Colonic mucosa (tissue), 4 donors: ENCODE measurements around the gene GALK1. TPM values are rescaled to one million over a fixed set of nuclear protein-coding genes. Genes with fewer than 3 reads are reported as not detected.
A peak's percentile ranks its signal among the peaks of the same experiment; 100 is the strongest.

Experiments
- DNase-seq: peaks from one replicate; pipeline ENCODE4 v3.0.0-alpha.2; 2020
- H3K27ac ChIP-seq: fragments of 200-600 bp; one replicate; pipeline ENCODE4 v1.8.0; 2021
- H3K27me3 ChIP-seq: fragments of 200-600 bp; one replicate; pipeline ENCODE4 v1.8.0; 2021
- H3K36me3 ChIP-seq: fragments of 200-600 bp; one replicate; pipeline ENCODE4 v1.8.0; 2021
- H3K4me1 ChIP-seq: fragments of 200-600 bp; one replicate; pipeline ENCODE4 v1.8.0; 2021; ENCODE audit warnings: mild to moderate bottlenecking
- H3K4me3 ChIP-seq: fragments of 200-600 bp; one replicate; pipeline ENCODE4 v1.8.0; 2021
- H3K9ac ChIP-seq, 2 donors: one replicate each; pipeline ENCODE4 v1.7.0; 2013; ENCODE audit warnings: control low read depth in 2 of 2, low read depth in 2 of 2, low read length in 2 of 2
- H3K9me3 ChIP-seq: fragments of 200-600 bp; one replicate; pipeline ENCODE4 v1.8.0; 2021
- intact Hi-C: fragments of 100-400 bp; cut with DNase I; formaldehyde crosslinking; loops from one replicate; pipeline ENCODE4 v1.14.1; 2022
- total RNA-seq, 2 donors: library from RNA; stranded (reverse); fragmentation: NEBNext Ultra II Directional in 1 of 2; extraction: Animal tissue kit (Norgen Biotek cat#: 25700) in 1 of 2; gene quantifications; one replicate each; pipeline ENCODE4 v1.2.1, GENCODE V29; 2021
- TF ChIP-seq, protein P1 (sequence below): fragments of 200-600 bp; IDR thresholded peaks from one replicate; pipeline ENCODE4 v1.8.0; 2022; ENCODE audit warnings: antibody characterized with exemption, mild to moderate bottlenecking
- donor health status: healthy.
- donor health status: DM: no; HTN: no; CAD: no.
- donor health status: DM: no; HTN: no; CAD: no.

The GALK1 gene
- total RNA-seq, 2 donors from 2014 or later, result 21.3 to 23.6 TPM

DNA sequence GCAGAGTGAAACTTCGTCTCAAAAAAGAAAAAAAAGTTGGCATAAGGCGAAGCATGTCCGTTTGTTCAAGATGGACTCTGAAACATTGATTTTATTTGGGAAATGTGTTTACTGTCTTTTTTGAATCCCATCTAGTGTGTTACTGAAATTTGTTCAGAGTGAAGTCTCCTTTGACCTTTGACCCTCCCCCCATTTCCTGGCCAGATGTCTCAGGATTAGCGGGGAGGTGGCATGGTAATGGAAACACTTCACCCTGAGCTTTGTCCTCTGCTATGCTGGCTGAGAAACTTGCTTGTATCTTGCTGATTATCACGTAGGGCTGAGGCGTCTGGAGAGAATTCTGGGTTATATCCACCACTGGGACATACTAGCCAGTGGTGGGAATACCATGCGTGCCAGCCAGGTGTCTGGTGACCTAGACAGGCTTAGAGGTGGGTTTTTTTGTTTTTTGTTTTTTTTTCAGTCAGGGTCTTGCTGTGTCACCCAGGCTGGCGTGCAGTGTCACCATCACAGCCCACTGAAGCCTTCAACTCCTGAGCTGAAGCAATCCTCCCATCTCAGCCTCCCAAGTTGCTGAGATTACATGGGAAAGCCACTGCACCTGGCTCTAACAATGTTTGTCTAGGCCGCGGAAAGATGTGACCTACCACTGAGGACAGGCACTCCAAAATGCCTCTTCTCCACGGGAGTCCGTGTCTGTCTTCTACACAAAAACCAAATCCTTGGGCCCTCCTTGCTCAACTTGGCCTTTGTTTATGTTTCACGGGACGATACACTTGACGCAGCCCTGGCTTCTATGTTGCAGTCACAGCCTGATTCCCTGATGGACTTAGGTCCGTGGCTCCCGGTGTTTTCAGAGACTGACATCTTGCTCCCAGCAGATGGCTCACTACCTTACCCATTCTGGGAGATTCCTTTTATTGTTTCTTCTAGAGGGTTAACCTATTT lies 6.6 kb upstream of the GALK1 start:
- H3K36me3 ChIP-seq, result no peaks in the 10 kb centered on the region
- intact Hi-C loops, result no loop called here
- no peak overlapping the region for H3K27ac ChIP-seq
- no peaks in the 10 kb centered on the region for H3K27me3 ChIP-seq
- TF ChIP-seq, protein P1, sequence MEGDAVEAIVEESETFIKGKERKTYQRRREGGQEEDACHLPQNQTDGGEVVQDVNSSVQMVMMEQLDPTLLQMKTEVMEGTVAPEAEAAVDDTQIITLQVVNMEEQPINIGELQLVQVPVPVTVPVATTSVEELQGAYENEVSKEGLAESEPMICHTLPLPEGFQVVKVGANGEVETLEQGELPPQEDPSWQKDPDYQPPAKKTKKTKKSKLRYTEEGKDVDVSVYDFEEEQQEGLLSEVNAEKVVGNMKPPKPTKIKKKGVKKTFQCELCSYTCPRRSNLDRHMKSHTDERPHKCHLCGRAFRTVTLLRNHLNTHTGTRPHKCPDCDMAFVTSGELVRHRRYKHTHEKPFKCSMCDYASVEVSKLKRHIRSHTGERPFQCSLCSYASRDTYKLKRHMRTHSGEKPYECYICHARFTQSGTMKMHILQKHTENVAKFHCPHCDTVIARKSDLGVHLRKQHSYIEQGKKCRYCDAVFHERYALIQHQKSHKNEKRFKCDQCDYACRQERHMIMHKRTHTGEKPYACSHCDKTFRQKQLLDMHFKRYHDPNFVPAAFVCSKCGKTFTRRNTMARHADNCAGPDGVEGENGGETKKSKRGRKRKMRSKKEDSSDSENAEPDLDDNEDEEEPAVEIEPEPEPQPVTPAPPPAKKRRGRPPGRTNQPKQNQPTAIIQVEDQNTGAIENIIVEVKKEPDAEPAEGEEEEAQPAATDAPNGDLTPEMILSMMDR, result no peak
- peaks cover 14% of the 10 kb centered on the region for H3K4me1 ChIP-seq
- no peaks in the 10 kb centered on the region for H3K9me3 ChIP-seq
- DNase-seq, result no peak
- H3K9ac ChIP-seq, result no peak overlapping the region
- no peak overlapping the region for H3K4me3 ChIP-seq

DNA sequence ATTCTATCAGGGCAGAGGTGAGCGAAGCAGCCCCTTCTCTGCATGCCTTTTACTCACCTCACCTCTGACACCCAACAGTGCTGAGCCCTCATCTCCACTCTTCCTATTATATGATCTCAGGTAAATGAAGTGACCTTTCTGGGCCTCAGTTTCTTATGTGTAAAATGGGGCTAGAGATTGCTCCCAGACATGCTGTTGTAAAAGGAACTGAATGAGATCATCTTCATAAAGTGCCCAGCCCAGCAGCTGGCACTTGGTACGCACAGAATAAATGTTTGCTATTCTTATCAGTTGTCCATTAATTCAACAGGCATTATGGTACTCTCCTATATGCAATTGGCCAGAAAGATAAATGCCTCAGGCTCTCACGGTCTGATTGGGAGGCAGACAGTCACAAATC lies 4.5 kb upstream of the GALK1 start:
- H3K36me3 ChIP-seq, result no peaks in the 10 kb centered on the region
- H3K27me3 ChIP-seq, result no peaks in the 10 kb centered on the region
- intact Hi-C loops, result no loop called here
- H3K9ac ChIP-seq, result no peak overlapping the region
- no peak overlapping the region for H3K4me3 ChIP-seq
- peak; percentile 64 for DNase-seq
- no peaks in the 10 kb centered on the region for H3K9me3 ChIP-seq
- H3K4me1 ChIP-seq, result peaks cover 14% of the 10 kb centered on the region
- peak overlapping the region; percentile 8 for H3K27ac ChIP-seq
- TF ChIP-seq, protein P1, result no peak

DNA sequence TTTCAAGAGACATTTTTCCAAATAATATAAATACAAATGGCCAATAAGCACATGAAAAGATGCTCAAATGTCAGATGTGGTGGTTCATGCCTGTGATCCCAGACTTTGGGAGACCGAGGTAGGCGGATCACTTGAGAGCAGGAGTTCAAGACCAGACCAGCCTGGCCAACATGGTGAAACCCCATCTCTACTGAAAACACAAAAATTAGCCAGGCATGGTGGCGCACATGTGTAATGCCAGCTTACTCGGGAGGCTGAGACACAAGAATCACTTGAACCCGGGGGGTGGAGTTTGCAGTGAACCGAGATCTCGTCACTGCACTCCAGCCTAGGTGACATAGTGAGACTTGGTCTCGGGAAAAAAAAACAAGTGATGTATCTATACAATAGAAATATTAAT lies 2.9 kb upstream of the GALK1 start:
- H3K4me3 ChIP-seq, result no peak overlapping the region
- no peaks in the 10 kb centered on the region for H3K27me3 ChIP-seq
- H3K27ac ChIP-seq, result no peak overlapping the region
- TF ChIP-seq, protein P1, result no peak
- no peaks in the 10 kb centered on the region for H3K36me3 ChIP-seq
- no peak for DNase-seq
- H3K9me3 ChIP-seq, result no peaks in the 10 kb centered on the region
- H3K4me1 ChIP-seq, result peaks cover 23% of the 10 kb centered on the region
- no peak overlapping the region for H3K9ac ChIP-seq
- intact Hi-C loops, result no loop called here

DNA sequence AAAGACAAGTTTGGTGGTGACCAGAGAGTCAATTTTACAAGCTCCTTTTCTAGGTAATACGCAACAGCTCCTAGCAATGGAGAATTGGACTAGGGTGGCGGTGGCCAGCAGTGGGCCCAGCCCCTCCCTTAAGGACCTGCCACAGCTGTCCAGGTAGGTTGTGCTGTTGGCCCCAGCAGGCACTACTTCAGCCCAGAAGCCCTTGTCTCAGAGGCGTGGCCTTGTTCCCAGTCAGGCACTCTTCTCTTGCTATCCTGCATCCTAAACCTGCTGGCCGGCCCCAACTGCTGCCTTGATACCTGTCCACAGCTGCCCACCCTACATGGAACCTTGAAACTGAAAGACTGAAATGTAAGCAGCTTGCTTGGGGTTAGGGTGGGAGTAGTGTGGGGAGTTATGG lies 989 bp upstream of the GALK1 start:
- H3K9ac ChIP-seq, result no peak overlapping the region
- H3K4me3 ChIP-seq, result no peak overlapping the region
- H3K36me3 ChIP-seq, result no peaks in the 10 kb centered on the region
- no peak for DNase-seq
- no peak overlapping the region for H3K27ac ChIP-seq
- TF ChIP-seq, protein P1, result no peak
- H3K9me3 ChIP-seq, result no peaks in the 10 kb centered on the region
- intact Hi-C loops, result no loop called here
- no peaks in the 10 kb centered on the region for H3K27me3 ChIP-seq
- peaks cover 12% of the 10 kb centered on the region for H3K4me1 ChIP-seq

DNA sequence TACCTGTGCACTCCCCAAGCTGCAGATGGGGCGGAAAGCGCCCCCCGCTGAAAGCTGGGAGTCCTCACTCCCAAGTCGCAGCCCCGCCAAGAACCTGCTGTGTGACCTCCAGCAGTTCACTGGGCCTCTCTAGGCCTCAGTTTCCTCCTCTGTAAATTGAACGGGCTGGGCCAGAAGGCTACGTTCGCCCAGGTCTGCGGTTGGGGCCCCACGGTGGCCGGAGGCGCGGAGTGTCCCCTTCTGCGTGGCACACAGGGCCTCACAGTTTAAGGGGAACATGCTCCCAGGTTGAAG lies 628 bp downstream of the GALK1 start:
- peak overlapping the region; percentile 75 to 79 for H3K9ac ChIP-seq
- intact Hi-C loops, result no loop called here
- H3K9me3 ChIP-seq, result no peaks in the 10 kb centered on the region
- H3K36me3 ChIP-seq, result no peaks in the 10 kb centered on the region
- H3K27ac ChIP-seq, result peak overlapping the region; percentile 75
- DNase-seq, result no peak
- H3K4me1 ChIP-seq, result peaks cover 9% of the 10 kb centered on the region
- H3K4me3 ChIP-seq, result peak overlapping the region; percentile 69
- TF ChIP-seq, protein P1, result peak; percentile 61
- H3K27me3 ChIP-seq, result no peaks in the 10 kb centered on the region
